Upper lobe of left lung (tissue), 6 donors: ENCODE measurements around the gene RGCC. TPM values are rescaled to one million over a fixed set of nuclear protein-coding genes. Genes with fewer than 3 reads are reported as not detected.

ENCODE experiments used
- ATAC-seq, 2 donors: fragments of 200-7000 bp; cut with Tn5 transposase; one replicate each; pipeline ENCODE4 v1.9.1; 2022; ENCODE audit warnings: mild to moderate bottlenecking in 2 of 2, moderate library complexity in 2 of 2; ENCODE audit not compliant: low FRiP score in 2 of 2
- DNase-seq, 2 donors: peaks; one replicate each; pipeline ENCODE4 v3.0.0-alpha.2; 2019 to 2020
- H3K27ac ChIP-seq, 4 donors: fragments of 200-600 bp; sonication (generic); one replicate each; pipeline ENCODE4 v1.5.1; 2016 to 2019
- H3K27me3 ChIP-seq, 4 donors: fragments of 200-600 bp; sonication (generic); one replicate each; pipeline ENCODE4 v1.5.1; 2017 to 2019
- H3K36me3 ChIP-seq, 4 donors: fragments of 200-600 bp; sonication (generic); one replicate each; pipeline ENCODE4 v1.5.1; 2016 to 2019
- H3K4me1 ChIP-seq, 4 donors: fragments of 200-600 bp; sonication (generic); one replicate each; pipeline ENCODE4 v1.5.1; 2018 to 2019
- H3K4me3 ChIP-seq, 4 donors: fragments of 200-600 bp; sonication (generic); one replicate each; pipeline ENCODE4 v1.5.1; 2017 to 2019; ENCODE audit warnings: mild to moderate bottlenecking in 2 of 4, moderate library complexity in 1 of 4
- H3K9me3 ChIP-seq, 4 donors: fragments of 200-600 bp; sonication (generic); one replicate each; pipeline ENCODE4 v1.5.1; 2018 to 2019
- EP300 ChIP-seq, 4 donors: sonication (generic); formaldehyde crosslinking; IDR thresholded peaks; one replicate each; pipeline ENCODE4 v1.5.1; 2017; ENCODE audit warnings: antibody characterized with exemption in 4 of 4, control low read depth in 2 of 4
- POLR2A ChIP-seq, 4 donors: fragments of 450-650 bp; IDR thresholded peaks; one replicate each; pipeline ENCODE4 v1.5.1; 2016 to 2017; ENCODE audit warnings: antibody characterized with exemption in 4 of 4, mild to moderate bottlenecking in 2 of 4
- POLR2AphosphoS5 ChIP-seq, 2 donors: sonication (generic); formaldehyde crosslinking; IDR thresholded peaks; one replicate each; pipeline ENCODE4 v1.5.1; 2017; ENCODE audit warnings: antibody characterized with exemption in 2 of 2
- WGBS, 2 donors: methylation state at CpG; one replicate each; pipeline ENCODE4 v1.1.5; 2017 to 2018; 5-methylcytosine and 5-hydroxymethylcytosine counted together
- total RNA-seq, 6 donors: library from RNA; depleted of rRNA in 4 of 6; stranded (reverse); fragments of >200 nt in 4 of 6; gene quantifications; one replicate each; pipeline versions ENCODE4 v1.1.0 to v1.2.1, GENCODE V29; 2016 to 2021
- TF ChIP-seq, protein P1 (sequence below), 6 experiments: fragments of 450-650 bp in 4 of 6; fragments of 200-600 bp in 2 of 6; sonication (generic) in 2 of 6; IDR thresholded peaks; one replicate each; pipeline ENCODE4 v1.5.1; 2016 to 2019; ENCODE audit warnings: antibody characterized with exemption in 6 of 6
- donor health status: DM: no; HTN: no; CAD: no; lungs with moderate emphysema.
- donor health status: DM: no; HTN: yes; CAD: no; lungs with severe emphysema.

RGCC gene, protein sequence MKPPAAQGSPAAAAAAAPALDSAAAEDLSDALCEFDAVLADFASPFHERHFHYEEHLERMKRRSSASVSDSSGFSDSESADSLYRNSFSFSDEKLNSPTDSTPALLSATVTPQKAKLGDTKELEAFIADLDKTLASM
- total RNA-seq: 1,000 to 10,000 TPM in 2 of 6 donors, 100 to 1,000 TPM in 4; 359 to 1,301 (median 720) TPM

DNA sequence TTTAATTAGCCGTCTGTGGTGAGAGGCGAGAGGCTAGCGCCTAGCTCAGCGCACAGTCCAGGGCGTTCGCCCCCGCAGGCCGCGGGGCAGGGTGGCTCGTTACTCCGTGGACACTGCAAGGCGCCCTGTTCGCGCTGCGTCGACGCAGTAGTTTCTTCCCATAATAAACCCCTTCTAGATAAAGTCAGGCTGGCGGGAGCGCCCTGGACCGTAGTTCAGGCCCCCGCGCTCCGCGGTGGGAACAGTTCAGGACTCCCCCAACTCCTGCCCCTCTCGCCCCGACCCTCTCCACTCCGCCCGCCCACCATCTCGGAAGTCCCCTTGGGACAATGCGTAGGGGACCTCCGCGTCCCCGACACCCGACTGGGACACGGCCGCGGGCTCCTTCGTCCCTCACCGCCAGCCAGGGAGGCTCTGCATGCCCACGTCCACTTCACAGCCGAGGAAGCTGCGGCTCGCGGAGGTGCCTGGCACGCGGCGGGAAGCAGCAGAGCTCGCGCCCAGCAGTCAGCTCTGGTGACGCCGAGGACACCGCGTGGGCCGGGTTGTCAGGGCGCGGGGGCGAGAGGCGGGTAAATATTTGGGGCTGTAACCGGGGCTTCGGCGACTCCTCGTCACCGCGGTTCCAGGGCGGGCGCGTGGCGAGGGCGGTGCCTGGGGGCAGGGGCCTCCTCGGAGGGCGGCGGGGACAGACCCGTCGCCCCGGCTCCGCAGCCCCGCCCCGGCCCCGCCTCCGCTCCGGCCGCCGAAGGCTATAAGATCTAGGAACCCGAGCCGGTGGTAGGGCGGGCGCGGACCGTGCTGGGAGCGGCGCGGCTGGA lies at the start of gene RGCC:
RGCC (plus strand) TSS at position 783 of the 821 bp plus-strand sequence. CDS start 158 bp downstream, outside the sequence.
- ATAC-seq (peak; percentile 92 to 93), DNase-seq (peak; percentile 86 to 99)
- Histone ChIP-seq H3K27me3 (no peaks in the 10 kb centered on the region), H3K4me1 (peaks cover 0 to 30% (median 9%) of the 10 kb centered on the region in 4 donors), H3K4me3 (peak within 1 kb of the TSS; percentile 80 to 92 (median 86)), H3K9me3 (no peaks in the 10 kb centered on the region), H3K27ac (peak within 1 kb of the TSS; percentile 89 to 96 (median 94)), H3K36me3 (peaks cover 0 to 42% (median 12%) of the 10 kb centered on the region in 4 donors)
- TF ChIP-seq POLR2A (IDR thresholded peaks at IDR 0.05) (peak in 2 of 4 donors; percentile 61 to 95), POLR2AphosphoS5 (IDR thresholded peaks at IDR 0.05) (peak; percentile 94 to 97), EP300 (IDR thresholded peaks at IDR 0.05) (peak in 2 of 4 donors; percentile 21 to 84)
- TF ChIP-seq, protein P1, sequence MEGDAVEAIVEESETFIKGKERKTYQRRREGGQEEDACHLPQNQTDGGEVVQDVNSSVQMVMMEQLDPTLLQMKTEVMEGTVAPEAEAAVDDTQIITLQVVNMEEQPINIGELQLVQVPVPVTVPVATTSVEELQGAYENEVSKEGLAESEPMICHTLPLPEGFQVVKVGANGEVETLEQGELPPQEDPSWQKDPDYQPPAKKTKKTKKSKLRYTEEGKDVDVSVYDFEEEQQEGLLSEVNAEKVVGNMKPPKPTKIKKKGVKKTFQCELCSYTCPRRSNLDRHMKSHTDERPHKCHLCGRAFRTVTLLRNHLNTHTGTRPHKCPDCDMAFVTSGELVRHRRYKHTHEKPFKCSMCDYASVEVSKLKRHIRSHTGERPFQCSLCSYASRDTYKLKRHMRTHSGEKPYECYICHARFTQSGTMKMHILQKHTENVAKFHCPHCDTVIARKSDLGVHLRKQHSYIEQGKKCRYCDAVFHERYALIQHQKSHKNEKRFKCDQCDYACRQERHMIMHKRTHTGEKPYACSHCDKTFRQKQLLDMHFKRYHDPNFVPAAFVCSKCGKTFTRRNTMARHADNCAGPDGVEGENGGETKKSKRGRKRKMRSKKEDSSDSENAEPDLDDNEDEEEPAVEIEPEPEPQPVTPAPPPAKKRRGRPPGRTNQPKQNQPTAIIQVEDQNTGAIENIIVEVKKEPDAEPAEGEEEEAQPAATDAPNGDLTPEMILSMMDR (IDR thresholded peaks at IDR 0.05): no peak
- 10 to 11% methylated on average over 35 to 87 of the region's 92 CpGs for WGBS, 2 donors

DNA sequence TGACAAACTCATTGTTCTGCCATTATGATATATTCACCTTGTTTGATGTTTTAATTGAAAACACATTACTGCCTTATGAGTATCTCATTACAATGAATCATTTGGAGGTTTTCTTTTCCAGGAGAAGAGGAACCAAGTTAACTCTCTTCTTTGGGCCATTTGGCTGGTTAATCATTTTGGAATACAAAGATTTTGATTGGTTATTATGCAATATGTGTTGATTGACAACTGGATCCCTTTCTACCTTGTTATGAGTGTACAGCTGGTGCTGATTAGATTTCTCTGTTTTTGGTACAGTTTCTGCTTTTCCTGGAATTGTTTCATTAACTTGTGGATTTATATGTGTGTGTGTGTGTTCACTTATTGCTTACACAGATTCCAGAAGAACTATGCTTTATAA lies 49.2 kb upstream of the RGCC start:
- DNase-seq (no peak), ATAC-seq (no peak)
- TF ChIP-seq POLR2AphosphoS5 (IDR thresholded peaks at IDR 0.05): no peak
- Histone ChIP-seq H3K27me3 (no peaks in the 10 kb centered on the region), H3K27ac (no peak overlapping the region), H3K9me3 (no peaks in the 10 kb centered on the region), H3K36me3 (no peaks in the 10 kb centered on the region), H3K4me3 (no peak overlapping the region), H3K4me1 (no peaks in the 10 kb centered on the region)

DNA sequence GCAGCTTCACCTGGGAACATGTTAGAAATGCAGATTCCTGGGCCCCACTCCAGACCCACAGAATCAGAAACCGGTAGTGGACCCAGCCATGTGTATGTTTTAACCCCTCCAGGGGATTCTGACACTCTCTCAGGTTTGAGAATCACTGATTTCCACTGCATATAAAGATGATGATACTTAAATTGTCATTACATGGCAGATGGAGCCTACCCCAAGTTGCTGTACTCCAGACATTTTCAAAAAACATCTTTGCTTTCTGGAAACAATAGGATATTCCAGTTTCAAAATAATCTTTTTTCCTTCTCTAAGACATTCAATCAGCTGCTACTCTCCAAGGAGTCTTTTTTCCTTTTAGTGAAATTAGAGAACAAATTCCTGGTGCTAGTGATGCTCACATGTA lies 48.6 kb upstream of the RGCC start:
- TF ChIP-seq POLR2AphosphoS5 (IDR thresholded peaks at IDR 0.05) (no peak), POLR2A (IDR thresholded peaks at IDR 0.05) (no peak), EP300 (IDR thresholded peaks at IDR 0.05) (no peak)
- TF ChIP-seq, protein P1 (IDR thresholded peaks at IDR 0.05): no peak
- DNase-seq (no peak), ATAC-seq (no peak)
- Histone ChIP-seq H3K9me3 (no peaks in the 10 kb centered on the region), H3K36me3 (no peaks in the 10 kb centered on the region), H3K4me1 (no peaks in the 10 kb centered on the region), H3K4me3 (no peak overlapping the region), H3K27me3 (no peaks in the 10 kb centered on the region), H3K27ac (no peak overlapping the region)
- WGBS, 2 donors: 65 to 77% methylated on average over 1 of the region's 1 CpG

DNA sequence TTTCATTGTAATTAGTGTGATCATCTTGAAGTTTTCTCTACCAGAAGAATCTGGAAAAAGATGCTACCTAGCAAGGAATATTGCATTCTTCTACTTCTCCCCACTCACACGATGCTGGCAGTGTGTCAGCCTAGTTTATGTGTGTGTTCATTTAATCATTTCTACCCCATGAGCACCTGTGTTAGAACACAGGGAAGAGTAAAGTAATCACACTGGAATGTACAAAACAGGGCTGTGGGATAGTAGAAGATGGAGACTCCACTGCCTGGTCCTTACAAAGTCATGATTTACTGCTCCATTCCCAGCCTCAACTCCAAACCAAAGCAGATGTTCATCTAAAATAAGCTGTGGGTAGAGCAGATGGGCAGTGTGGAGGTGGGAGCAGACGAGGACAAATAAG lies 47.7 kb upstream of the RGCC start:
- TF ChIP-seq POLR2AphosphoS5 (IDR thresholded peaks at IDR 0.05): no peak
- TF ChIP-seq, protein P1 (IDR thresholded peaks at IDR 0.05): no peak
- TF ChIP-seq EP300 (IDR thresholded peaks at IDR 0.05): no peak
- TF ChIP-seq POLR2A (IDR thresholded peaks at IDR 0.05): no peak
- 79 to 83% methylated on average over 2 of the region's 2 CpGs for WGBS, 2 donors
- no peaks in the 10 kb centered on the region for H3K4me1 ChIP-seq
- no peaks in the 10 kb centered on the region for H3K36me3 ChIP-seq
- H3K27me3 ChIP-seq: no peaks in the 10 kb centered on the region
- no peak for ATAC-seq
- DNase-seq: no peak
- H3K4me3 ChIP-seq: no peak overlapping the region
- no peak overlapping the region for H3K27ac ChIP-seq
- H3K9me3 ChIP-seq: no peaks in the 10 kb centered on the region

DNA sequence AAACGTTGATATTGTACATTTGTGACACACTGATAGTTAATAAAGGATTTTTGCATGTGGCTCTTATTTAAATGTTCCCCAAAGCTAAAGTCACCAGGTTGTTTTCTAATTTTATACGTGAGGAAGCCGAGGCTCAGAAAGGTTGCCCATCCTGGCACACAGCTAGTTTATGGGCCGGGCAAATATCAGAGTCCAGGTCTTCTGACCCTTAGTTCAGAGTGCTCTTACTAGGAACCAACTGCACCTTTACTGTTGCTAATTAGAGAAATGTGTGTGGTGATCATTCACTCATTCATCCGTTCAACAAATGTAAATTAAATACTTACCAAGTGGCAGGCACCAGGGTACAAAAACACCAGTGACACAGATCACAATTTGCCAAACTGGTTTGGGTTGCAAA lies 46.3 kb upstream of the RGCC start:
- WGBS, 2 donors: 82 to 86% methylated on average over 5 of the region's 5 CpGs

More for the DNA sequence above, 46.3 kb upstream of the RGCC start:
- Histone ChIP-seq H3K36me3 (no peaks in the 10 kb centered on the region), H3K27me3 (no peaks in the 10 kb centered on the region), H3K27ac (no peak overlapping the region), H3K4me3 (no peak overlapping the region), H3K4me1 (no peaks in the 10 kb centered on the region), H3K9me3 (no peaks in the 10 kb centered on the region)
- TF ChIP-seq POLR2A (IDR thresholded peaks at IDR 0.05) (no peak), EP300 (IDR thresholded peaks at IDR 0.05) (no peak), POLR2AphosphoS5 (IDR thresholded peaks at IDR 0.05) (no peak)
- TF ChIP-seq, protein P1 (IDR thresholded peaks at IDR 0.05): no peak
- ATAC-seq: no peak
- no peak for DNase-seq
